ENCODE data around the gene ADRM1. TPM values are rescaled to one million over a fixed set of nuclear protein-coding genes. Genes with fewer than 3 reads are reported as not detected.

Gene ADRM1
- polyA plus RNA-seq, 2 of the 4 experiments (the other 2 are of a cell fraction) = 87.9 to 130 TPM

DNA sequence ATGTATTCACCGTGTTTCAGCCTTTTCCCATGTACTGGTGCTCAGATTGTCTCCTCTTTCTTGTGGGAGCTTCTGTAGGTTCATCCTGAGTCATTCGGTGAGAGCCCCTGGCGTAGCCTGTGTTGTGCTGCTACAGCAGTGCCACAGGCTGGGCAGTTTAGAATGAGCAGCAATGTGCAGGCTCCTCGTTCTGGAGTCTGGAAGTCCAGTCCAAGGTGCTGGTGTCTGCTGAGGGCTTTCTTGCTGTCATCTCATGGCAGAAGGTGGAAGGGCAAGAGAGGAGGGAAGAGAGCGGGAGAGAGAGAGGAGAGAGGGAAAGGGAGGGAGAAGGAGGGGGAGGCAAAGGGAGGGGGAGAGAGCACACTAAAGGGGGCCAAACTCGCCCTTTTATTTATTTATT, 49.4 kb upstream of the ADRM1 start:
- Histone ChIP-seq H3K4me2 (no peak overlapping the region), H3K4me3 (no peak overlapping the region), H3K9me3 (no peaks in the 10 kb centered on the region), H3K27ac (no peak overlapping the region), H3K4me1 (no peaks in the 10 kb centered on the region)
- ChIA-PET POLR2A (no interaction called here), CTCF (no interaction called here)
- FAIRE-seq = no peak
- TF ChIP-seq PHF8 (IDR thresholded peaks at IDR 0.05; ENCODE audit: borderline replicate concordance, low read depth) (no peak), RAD21 (conservative IDR thresholded peaks at IDR 0.05 in 1 of 2, IDR thresholded peaks at IDR 0.05 in 1 of 2) (no peak), TFCP2L1 (CRISPR knock-in tag; IDR thresholded peaks at IDR 0.05) (no peak), JUN (IDR thresholded peaks at IDR 0.05) (no peak), MYC (IDR thresholded peaks at IDR 0.05; ENCODE audit: borderline replicate concordance, low read length) (no peak), JUNB (IDR thresholded peaks at IDR 0.05) (no peak), BCL3 (IDR thresholded peaks at IDR 0.05) (no peak), HOXB13 (CRISPR knock-in tag; IDR thresholded peaks at IDR 0.05; ENCODE audit: low read depth) (no peak), HEYL (CRISPR knock-in tag; IDR thresholded peaks at IDR 0.05) (no peak), NPAS2 (CRISPR knock-in tag; IDR thresholded peaks at IDR 0.05; ENCODE audit: borderline replicate concordance) (no peak), ESRRA (IDR thresholded peaks at IDR 0.05; ENCODE audit: borderline replicate concordance, low read length) (no peak), RARB (CRISPR knock-in tag; IDR thresholded peaks at IDR 0.05) (no peak), POLR2AphosphoS2 (conservative IDR thresholded peaks at IDR 0.05; ENCODE audit: low read length) (no peak), EHMT2 (IDR thresholded peaks at IDR 0.05; ENCODE audit: low read depth) (no peak), ELK1 (IDR thresholded peaks at IDR 0.05; ENCODE audit: low read depth, low read length) (no peak), ZC3H11A (IDR thresholded peaks at IDR 0.05) (no peak)
- TF ChIP-seq, protein P1, sequence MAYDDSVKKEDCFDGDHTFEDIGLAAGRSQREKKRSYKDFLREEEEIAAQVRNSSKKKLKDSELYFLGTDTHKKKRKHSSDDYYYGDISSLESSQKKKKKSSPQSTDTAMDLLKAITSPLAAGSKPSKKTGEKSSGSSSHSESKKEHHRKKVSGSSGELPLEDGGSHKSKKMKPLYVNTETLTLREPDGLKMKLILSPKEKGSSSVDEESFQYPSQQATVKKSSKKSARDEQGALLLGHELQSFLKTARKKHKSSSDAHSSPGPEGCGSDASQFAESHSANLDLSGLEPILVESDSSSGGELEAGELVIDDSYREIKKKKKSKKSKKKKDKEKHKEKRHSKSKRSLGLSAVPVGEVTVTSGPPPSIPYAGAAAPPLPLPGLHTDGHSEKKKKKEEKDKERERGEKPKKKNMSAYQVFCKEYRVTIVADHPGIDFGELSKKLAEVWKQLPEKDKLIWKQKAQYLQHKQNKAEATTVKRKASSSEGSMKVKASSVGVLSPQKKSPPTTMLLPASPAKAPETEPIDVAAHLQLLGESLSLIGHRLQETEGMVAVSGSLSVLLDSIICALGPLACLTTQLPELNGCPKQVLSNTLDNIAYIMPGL (CRISPR knock-in tag; IDR thresholded peaks at IDR 0.05; ENCODE audit: borderline replicate concordance) = no peak
- no peak for ATAC-seq
- no peak for DNase-seq (ENCODE audit: low read depth in 1 of 2, low spot score in 1 of 2)
- 85% methylated on average over 6 of the region's 6 CpGs for WGBS (ENCODE audit: missing lambda C conversion rate)

DNA sequence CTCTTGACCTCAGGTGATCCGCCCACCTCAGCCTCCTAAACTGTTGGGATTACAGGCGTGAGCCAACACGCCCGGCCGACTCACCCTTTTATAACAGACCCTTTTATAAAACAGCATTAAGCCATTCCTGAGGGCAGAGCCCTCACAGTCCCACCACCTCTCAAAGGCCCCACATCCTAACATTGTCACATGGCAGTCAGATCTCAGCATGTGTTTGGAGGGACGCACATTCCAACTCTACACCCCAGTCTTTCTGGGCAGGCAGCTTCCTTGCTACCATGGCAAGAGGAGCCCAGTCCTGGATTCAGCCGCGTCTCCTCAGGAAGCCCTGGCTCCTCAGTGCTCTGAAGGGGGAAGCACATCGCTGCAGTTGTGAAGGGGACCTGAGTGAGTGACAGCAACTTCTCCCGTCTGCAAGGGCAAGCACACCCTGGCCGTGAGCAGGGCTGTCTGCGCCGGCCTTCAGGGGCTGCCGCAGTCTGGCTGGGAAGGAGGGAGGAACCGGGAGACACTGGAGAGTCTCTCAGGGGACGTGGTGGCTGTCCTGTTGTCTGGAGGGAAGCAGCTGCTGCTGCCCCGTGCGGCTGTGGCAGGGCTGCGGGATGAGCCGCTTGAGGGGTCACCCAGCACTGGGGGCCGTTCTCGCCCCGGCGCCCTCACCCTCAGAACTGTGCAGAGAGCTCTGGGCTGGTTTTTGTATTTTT, 48.6 kb upstream of the ADRM1 start:
- Histone ChIP-seq H3K9me3 (no peaks in the 10 kb centered on the region), H3K4me1 (no peaks in the 10 kb centered on the region), H3K27ac (no peak overlapping the region), H3K4me2 (no peak overlapping the region), H3K4me3 (no peak overlapping the region)
- 93% methylated on average over 23 of the region's 24 CpGs for WGBS (ENCODE audit: missing lambda C conversion rate)
- no peak for DNase-seq (ENCODE audit: low read depth in 1 of 2, low spot score in 1 of 2)
- no peak for FAIRE-seq
- TF ChIP-seq, protein P2, sequence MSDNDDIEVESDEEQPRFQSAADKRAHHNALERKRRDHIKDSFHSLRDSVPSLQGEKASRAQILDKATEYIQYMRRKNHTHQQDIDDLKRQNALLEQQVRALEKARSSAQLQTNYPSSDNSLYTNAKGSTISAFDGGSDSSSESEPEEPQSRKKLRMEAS (IDR thresholded peaks at IDR 0.05) = no peak
- no peak for TF ChIP-seq CTCF (IDR thresholded peaks at IDR 0.05)
- no peak for TF ChIP-seq CHD4 (IDR thresholded peaks at IDR 0.05; ENCODE audit: borderline replicate concordance)
- no peak; a peak in 1 of 6 replicates for ATAC-seq
- ChIA-PET POLR2A (no interaction called here), CTCF (interaction anchor here (3.4 kb wide), 1 partner anchor 8 kb away, joined by 11 read pairs; no protein-coding TSS in a partner anchor)
